HG02852 (cell line): Measurements from ENCODE around the gene ANAPC5.
"Not testable (repeated sequence)": the region's sequence is repeated elsewhere in the genome, so short reads cannot be mapped to it uniquely, and the experiment has no call there.

Experiments
- ATAC-seq: cut with Tn5 transposase; IDR thresholded peaks from one replicate; pipeline ENCODE4 v1.9.1; 2021; ENCODE audit warnings: mild to moderate bottlenecking, moderate library complexity; ENCODE audit not compliant: unreplicated experiment

Gene ANAPC5

GRCh38 chr12:121287267-121287954 lies 64.8 kb downstream of the ANAPC5 start:
- no peak for ATAC-seq

- no peak for ATAC-seq
Measured at GRCh38 chr12:121285856-121286255, 66.4 kb downstream of the ANAPC5 start.

GRCh38 chr12:121284551-121285390 lies 67.4 kb downstream of the ANAPC5 start:
- no peak for ATAC-seq

- no peak for ATAC-seq
Measured at GRCh38 chr12:121283841-121284240, 68.4 kb downstream of the ANAPC5 start.

GRCh38 chr12:121283388-121283787 lies 68.8 kb downstream of the ANAPC5 start:
- ATAC-seq: no peak

GRCh38 chr12:121282910-121283309 lies 69.3 kb downstream of the ANAPC5 start:
- not testable (repeated sequence) for ATAC-seq

- no peak for ATAC-seq
Measured at GRCh38 chr12:121282072-121282742, 70.0 kb downstream of the ANAPC5 start.

GRCh38 chr12:121281116-121281515 lies 71.1 kb downstream of the ANAPC5 start:
- ATAC-seq: not testable (repeated sequence)

- ATAC-seq: not testable (repeated sequence)
Measured at GRCh38 chr12:121280531-121280930, 71.7 kb downstream of the ANAPC5 start.

- no peak for ATAC-seq
Measured at GRCh38 chr12:121279507-121279915, 72.7 kb downstream of the ANAPC5 start.

- ATAC-seq: no peak
Measured at GRCh38 chr12:121279071-121279375, 73.2 kb downstream of the ANAPC5 start.

GRCh38 chr12:121278169-121279070 lies 73.8 kb downstream of the ANAPC5 start:
- no peak for ATAC-seq

GRCh38 chr12:121277374-121277759 lies 74.8 kb downstream of the ANAPC5 start:
- no peak for ATAC-seq

- no peak for ATAC-seq
Measured at GRCh38 chr12:121274036-121274763, 78.0 kb downstream of the ANAPC5 start.

GRCh38 chr12:121273364-121273896 lies 78.8 kb downstream of the ANAPC5 start:
- ATAC-seq: no peak

GRCh38 chr12:121267822-121268221 lies 84.4 kb downstream of the ANAPC5 start:
- no peak for ATAC-seq

GRCh38 chr12:121264951-121265515 lies 87.2 kb downstream of the ANAPC5 start:
- ATAC-seq: no peak

GRCh38 chr12:121264135-121264534 lies 88.1 kb downstream of the ANAPC5 start:
- ATAC-seq: no peak

- no peak for ATAC-seq
Measured at GRCh38 chr12:121263206-121263935, 88.8 kb downstream of the ANAPC5 start.
